A204.1 (cell line): ENCODE measurements around the gene GOLGA1.

Experiments
- FAIRE-seq: peaks from 2 replicates; lab custom pipeline; 2012; peaks lifted over from hg19 to GRCh38; lab: Jason Lieb, UNC

The GOLGA1 gene

GRCh38 chr9:124834591-124834990 lies 106.3 kb downstream of the GOLGA1 start:
- no peak for FAIRE-seq

GRCh38 chr9:124831642-124832364 lies 109.1 kb downstream of the GOLGA1 start:
- no peak for FAIRE-seq

DNA sequence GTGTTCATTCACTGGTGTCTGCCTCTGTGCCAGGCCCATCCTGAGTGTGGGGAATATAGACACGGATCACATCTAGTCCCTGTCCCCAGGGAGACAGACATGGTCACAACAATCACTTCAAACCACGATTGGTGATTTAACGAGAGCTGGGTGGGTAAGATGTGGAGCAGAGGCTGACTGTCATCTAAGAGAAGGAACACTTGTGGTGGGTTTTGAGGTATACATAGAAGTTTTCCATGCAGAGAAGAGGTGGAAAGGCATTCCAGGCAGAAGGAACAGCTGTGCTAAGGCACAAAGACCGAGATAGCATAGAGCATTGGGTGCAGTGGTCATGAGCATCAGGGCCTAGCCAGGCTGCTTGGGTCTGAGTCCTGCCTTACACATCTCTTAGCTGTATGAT lies 110.3 kb downstream of the GOLGA1 start:
- FAIRE-seq = no peak

DNA sequence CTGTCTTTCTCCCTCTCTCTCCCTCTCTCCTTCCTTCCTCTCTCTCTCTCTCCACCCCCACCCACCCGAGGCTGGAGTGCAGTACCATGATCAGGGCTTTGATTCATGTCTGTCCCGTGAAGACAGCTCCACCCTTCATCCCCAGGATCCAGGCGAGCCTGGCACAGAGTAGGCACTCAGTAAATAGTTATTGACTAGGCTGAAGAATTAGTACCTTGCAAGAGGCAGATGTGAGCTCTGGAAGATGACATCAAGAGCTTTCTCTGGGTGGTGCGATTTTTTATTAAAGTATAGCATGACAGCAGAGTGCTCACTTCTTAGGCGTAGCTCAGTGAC lies 111.6 kb downstream of the GOLGA1 start:
- FAIRE-seq = no peak

- no peak for FAIRE-seq
Measured at GRCh38 chr9:124828489-124829333, 112.2 kb downstream of the GOLGA1 start.
